Measurements from ENCODE around the gene HFE. TPM values are rescaled to one million over a fixed set of nuclear protein-coding genes. Genes with fewer than 3 reads are reported as not detected.
"Not testable (repeated sequence)": the region's sequence is repeated elsewhere in the genome, so short reads cannot be mapped to it uniquely, and the experiment has no call there.

Gene HFE
- total RNA-seq, 1 donor from 2014 or later, result 1.2 TPM

DNA sequence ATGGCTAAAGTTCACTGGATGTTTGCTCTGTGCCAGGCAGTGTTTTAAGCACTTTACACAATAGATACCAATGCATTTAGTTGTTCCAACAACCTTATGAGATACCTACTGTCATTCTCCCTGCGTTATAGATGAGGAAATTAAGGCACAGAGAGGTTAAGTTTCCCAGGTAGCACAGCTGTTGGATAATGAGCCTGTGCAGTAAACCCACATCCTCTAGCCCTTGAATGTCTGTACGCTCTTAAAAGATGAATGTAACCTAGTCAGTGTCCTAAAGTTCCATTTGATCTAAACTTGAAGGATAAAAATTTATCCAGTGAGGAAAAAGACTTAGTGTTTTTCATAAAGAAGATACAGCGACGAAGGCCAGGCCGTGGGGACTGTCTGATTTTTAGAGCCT is 28.0 kb downstream of the HFE start:
- Mint-ChIP-seq H3K4me3 (ENCODE audit: unreplicated experiment) (no peak overlapping the region), H3K27me3 (ENCODE audit: unreplicated experiment) (no peaks in the 10 kb centered on the region), H3K27ac (ENCODE audit: unreplicated experiment) (no peak overlapping the region), H3K9me3 (ENCODE audit: unreplicated experiment) (no peaks in the 10 kb centered on the region), H3K36me3 (ENCODE audit: low read depth, unreplicated experiment) (no peaks in the 10 kb centered on the region), H3K4me1 (ENCODE audit: unreplicated experiment) (peaks cover 5% of the 10 kb centered on the region)
- DNase-seq (ENCODE audit: low spot score), result no peak
- TF ChIP-seq, protein P1, sequence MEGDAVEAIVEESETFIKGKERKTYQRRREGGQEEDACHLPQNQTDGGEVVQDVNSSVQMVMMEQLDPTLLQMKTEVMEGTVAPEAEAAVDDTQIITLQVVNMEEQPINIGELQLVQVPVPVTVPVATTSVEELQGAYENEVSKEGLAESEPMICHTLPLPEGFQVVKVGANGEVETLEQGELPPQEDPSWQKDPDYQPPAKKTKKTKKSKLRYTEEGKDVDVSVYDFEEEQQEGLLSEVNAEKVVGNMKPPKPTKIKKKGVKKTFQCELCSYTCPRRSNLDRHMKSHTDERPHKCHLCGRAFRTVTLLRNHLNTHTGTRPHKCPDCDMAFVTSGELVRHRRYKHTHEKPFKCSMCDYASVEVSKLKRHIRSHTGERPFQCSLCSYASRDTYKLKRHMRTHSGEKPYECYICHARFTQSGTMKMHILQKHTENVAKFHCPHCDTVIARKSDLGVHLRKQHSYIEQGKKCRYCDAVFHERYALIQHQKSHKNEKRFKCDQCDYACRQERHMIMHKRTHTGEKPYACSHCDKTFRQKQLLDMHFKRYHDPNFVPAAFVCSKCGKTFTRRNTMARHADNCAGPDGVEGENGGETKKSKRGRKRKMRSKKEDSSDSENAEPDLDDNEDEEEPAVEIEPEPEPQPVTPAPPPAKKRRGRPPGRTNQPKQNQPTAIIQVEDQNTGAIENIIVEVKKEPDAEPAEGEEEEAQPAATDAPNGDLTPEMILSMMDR (IDR thresholded peaks at IDR 0.05; ENCODE audit: unreplicated experiment), result no peak

DNA sequence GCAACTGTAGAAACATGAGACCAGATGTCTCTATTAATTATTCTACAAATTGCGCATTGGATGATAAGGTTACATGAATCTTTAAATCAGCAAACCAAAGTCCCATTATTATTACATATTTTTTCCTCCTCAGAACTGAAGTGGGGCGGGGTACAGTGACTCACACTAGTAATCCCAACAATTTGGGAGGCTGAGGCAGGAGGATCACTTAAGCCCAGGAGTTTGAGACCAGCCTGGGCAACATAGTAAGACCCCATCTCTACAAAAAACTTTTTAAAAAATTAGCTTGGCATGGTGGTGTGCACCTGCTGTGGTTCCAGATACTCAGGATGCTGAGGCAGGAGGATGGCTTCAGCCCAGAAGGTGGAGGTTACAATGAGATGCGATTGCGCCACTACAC is 29.0 kb downstream of the HFE start:
- Mint-ChIP-seq H3K4me3 (ENCODE audit: unreplicated experiment) (no peak overlapping the region), H3K9me3 (ENCODE audit: unreplicated experiment) (no peaks in the 10 kb centered on the region), H3K27me3 (ENCODE audit: unreplicated experiment) (no peaks in the 10 kb centered on the region), H3K4me1 (ENCODE audit: unreplicated experiment) (peaks cover 5% of the 10 kb centered on the region), H3K36me3 (ENCODE audit: low read depth, unreplicated experiment) (no peaks in the 10 kb centered on the region), H3K27ac (ENCODE audit: unreplicated experiment) (no peak overlapping the region)
- no peak for DNase-seq (ENCODE audit: low spot score)
- TF ChIP-seq, protein P1 (IDR thresholded peaks at IDR 0.05; ENCODE audit: unreplicated experiment), result no peak

DNA sequence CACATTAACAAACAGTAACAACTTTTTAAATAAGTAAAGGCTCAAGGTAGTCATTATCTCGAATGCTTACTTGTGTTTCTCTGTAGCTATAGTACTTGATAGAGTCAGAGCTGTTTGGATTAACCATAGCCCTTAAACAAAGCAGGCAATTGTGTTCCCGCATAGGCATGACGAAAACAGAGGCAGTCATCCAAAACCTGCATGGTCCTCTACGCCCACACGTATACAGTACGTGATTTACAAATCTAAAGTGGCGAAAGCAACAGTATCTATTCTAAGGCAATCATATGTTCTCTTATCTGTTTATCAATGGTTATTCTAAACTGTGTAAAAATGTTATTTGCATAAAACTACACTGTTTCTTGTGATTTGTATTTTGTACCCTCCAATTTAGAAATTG is 31.8 kb downstream of the HFE start:
- H3K4me1 Mint-ChIP-seq (ENCODE audit: unreplicated experiment), result peaks cover 12% of the 10 kb centered on the region
- TF ChIP-seq, protein P1 (IDR thresholded peaks at IDR 0.05; ENCODE audit: unreplicated experiment), result no peak
- H3K9me3 Mint-ChIP-seq (ENCODE audit: unreplicated experiment), result no peaks in the 10 kb centered on the region
- H3K27ac Mint-ChIP-seq (ENCODE audit: unreplicated experiment), result no peak overlapping the region
- no peak overlapping the region for H3K4me3 Mint-ChIP-seq (ENCODE audit: unreplicated experiment)
- H3K36me3 Mint-ChIP-seq (ENCODE audit: low read depth, unreplicated experiment), result no peaks in the 10 kb centered on the region
- DNase-seq (ENCODE audit: low spot score), result no peak
- peaks cover 8% of the 10 kb centered on the region for H3K27me3 Mint-ChIP-seq (ENCODE audit: unreplicated experiment)

DNA sequence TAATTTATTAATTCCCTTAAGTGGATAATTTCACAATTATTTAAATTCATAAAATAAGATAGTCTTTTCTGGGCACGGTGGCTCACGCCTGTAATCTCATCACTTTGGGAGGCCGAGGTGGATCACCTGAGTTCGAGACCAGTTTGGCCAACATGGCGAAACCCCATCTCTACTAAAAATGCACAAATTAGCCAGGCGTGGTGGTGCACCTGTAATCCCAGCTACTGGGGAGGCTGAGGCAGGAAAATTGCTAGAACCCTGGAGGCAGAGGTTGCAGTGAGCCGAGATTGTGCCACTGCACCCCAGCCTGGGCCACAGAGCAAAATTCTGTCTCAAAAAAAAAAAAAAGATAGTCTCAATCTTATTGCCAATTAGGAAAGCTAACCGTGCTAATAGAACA is 32.9 kb downstream of the HFE start:
- not testable (repeated sequence) for H3K9me3 Mint-ChIP-seq (ENCODE audit: unreplicated experiment); H3K27ac Mint-ChIP-seq (ENCODE audit: unreplicated experiment); DNase-seq (ENCODE audit: low spot score); H3K36me3 Mint-ChIP-seq (ENCODE audit: low read depth, unreplicated experiment); H3K4me3 Mint-ChIP-seq (ENCODE audit: unreplicated experiment)
- Mint-ChIP-seq H3K4me1 (ENCODE audit: unreplicated experiment) (peaks cover 18% of the 10 kb centered on the region), H3K27me3 (ENCODE audit: unreplicated experiment) (peaks cover 18% of the 10 kb centered on the region)

DNA sequence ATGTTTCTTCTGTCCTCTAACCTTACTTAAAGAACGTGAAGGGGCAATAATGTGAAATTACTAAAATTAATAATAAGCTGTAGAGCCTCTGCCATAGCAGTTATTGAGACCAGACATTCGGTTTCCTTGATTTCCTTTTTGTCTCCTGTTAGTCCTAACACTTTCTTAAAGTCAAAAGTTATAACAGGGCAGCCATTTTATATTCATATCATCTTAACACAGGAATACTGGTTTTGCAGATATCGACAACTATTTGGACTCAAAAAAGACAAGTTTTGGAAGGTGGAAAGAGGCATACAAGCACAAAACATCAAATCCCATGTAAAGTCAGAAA is 33.5 kb downstream of the HFE start:
- no peak overlapping the region for H3K4me3 Mint-ChIP-seq (ENCODE audit: unreplicated experiment)

More for the DNA sequence above, 33.5 kb downstream of the HFE start:
- H3K27ac Mint-ChIP-seq (ENCODE audit: unreplicated experiment), result peak overlapping the region; percentile 64
- H3K36me3 Mint-ChIP-seq (ENCODE audit: low read depth, unreplicated experiment), result peaks cover 3% of the 10 kb centered on the region
- no peaks in the 10 kb centered on the region for H3K9me3 Mint-ChIP-seq (ENCODE audit: unreplicated experiment)
- DNase-seq (ENCODE audit: low spot score), result no peak
- peaks cover 20% of the 10 kb centered on the region for H3K27me3 Mint-ChIP-seq (ENCODE audit: unreplicated experiment)
- peaks cover 18% of the 10 kb centered on the region for H3K4me1 Mint-ChIP-seq (ENCODE audit: unreplicated experiment)
- TF ChIP-seq, protein P1 (IDR thresholded peaks at IDR 0.05; ENCODE audit: unreplicated experiment), result no peak
